ENCODE data around the gene CRYBG1. TPM values are rescaled to one million over a fixed set of nuclear protein-coding genes. Genes with fewer than 3 reads are reported as not detected.

Gene CRYBG1
- total RNA-seq: 16.4 and 55.7 TPM in 2 replicates

GRCh38 chr6:106360410-106360988, at the start of gene CRYBG1:
Gene CRYBG1 (plus strand): TSS chr6:106360717. CDS start chr6:106360909, 192 bp downstream.

GRCh38 chr6:106325336-106326178, 35.0 kb upstream of the CRYBG1 start, which contains the start of gene ATG5:
Gene ATG5 (minus strand): TSS chr6:106325760. CDS start chr6:106316208, 9,552 bp downstream.

Small RNA genes lying within 50 kb of the gene (small RNA-seq; reads per million reads assigned to genes)
- not detected for gene RF00019
- not detected for gene RNA5SP211
- not detected for gene RNU6-527P

Other genes starting within 250 kb of the CRYBG1 start
- gene ATG5, start 35.0 kb upstream of the CRYBG1 start, total RNA-seq: 55.4 and 71.0 TPM in 2 replicates

Measured in thoracic aorta endothelial cell (primary cell).